Measurements from ENCODE around the gene GPR149.
A peak's percentile ranks its signal among the peaks of the same experiment; 100 is the strongest.

DNA sequence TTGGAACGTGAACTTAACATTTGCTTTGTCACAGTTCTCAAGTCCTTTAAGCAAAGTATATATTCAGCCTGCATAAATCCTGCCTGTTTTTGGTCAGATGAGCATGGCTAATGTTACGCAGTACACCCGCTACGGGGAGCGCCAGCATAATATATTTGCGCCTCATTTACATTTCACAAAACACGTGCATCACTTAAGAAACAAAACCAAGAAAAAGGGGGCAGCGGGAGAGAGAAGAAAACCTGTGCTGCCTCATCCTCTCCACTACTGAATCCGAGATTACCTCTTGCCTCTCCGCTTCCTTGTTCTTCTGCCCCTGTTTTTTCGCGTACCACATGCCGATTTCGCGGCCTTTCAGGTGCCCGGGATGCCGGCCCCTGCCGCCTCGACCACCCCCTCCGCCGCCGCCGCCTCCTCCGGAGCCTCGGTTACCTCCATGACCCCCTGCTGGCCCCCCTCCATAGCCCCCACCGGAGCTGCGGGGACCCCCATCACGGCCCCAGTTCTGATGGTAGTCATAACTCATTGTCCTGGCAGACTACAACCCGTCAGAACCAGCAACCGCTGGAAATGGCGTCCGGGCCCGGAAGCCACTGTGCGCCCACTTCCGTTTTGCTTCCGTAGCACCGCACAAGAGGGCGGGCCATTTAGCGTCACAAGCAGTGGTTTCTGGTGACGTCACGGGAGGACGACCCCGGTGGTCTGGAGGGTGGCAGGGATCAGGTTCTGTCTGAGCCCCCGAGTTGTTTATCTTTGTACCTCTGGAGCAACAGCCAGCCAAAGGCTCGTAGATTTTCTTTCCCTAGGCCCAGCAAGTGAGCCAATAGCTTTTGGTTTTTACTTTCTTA, 105.9 kb downstream of the GPR149 start, which contains the start of gene DHX36:
- TF ChIP-seq, protein P1, sequence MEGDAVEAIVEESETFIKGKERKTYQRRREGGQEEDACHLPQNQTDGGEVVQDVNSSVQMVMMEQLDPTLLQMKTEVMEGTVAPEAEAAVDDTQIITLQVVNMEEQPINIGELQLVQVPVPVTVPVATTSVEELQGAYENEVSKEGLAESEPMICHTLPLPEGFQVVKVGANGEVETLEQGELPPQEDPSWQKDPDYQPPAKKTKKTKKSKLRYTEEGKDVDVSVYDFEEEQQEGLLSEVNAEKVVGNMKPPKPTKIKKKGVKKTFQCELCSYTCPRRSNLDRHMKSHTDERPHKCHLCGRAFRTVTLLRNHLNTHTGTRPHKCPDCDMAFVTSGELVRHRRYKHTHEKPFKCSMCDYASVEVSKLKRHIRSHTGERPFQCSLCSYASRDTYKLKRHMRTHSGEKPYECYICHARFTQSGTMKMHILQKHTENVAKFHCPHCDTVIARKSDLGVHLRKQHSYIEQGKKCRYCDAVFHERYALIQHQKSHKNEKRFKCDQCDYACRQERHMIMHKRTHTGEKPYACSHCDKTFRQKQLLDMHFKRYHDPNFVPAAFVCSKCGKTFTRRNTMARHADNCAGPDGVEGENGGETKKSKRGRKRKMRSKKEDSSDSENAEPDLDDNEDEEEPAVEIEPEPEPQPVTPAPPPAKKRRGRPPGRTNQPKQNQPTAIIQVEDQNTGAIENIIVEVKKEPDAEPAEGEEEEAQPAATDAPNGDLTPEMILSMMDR (IDR thresholded peaks at IDR 0.05 in 4 of 5, conservative IDR thresholded peaks at IDR 0.05 in 1 of 5): no peak
- peak; percentile 72 to 81 for TF ChIP-seq POLR2A (IDR thresholded peaks at IDR 0.05)
